GM18511 (cell line): ENCODE results near the gene RPL14.

Experiments
- ATAC-seq: cut with Tn5 transposase; IDR thresholded peaks from one replicate; pipeline ENCODE4 v1.9.1; 2021; ENCODE audit warnings: mild to moderate bottlenecking, moderate library complexity; ENCODE audit not compliant: unreplicated experiment

Gene RPL14

GRCh38 chr3:40518067-40518466, 60.9 kb downstream of the RPL14 start:
- ATAC-seq: no peak
